ENCODE measurements around the gene ZNF705A. TPM values are rescaled to one million over a fixed set of nuclear protein-coding genes. Genes with fewer than 3 reads are reported as not detected.
"Not testable (repeated sequence)": the region's sequence is repeated elsewhere in the genome, so short reads cannot be mapped to it uniquely, and the experiment has no call there.

ZNF705A gene
- total RNA-seq, 2 experiments from 2014 or later: not detected

DNA sequence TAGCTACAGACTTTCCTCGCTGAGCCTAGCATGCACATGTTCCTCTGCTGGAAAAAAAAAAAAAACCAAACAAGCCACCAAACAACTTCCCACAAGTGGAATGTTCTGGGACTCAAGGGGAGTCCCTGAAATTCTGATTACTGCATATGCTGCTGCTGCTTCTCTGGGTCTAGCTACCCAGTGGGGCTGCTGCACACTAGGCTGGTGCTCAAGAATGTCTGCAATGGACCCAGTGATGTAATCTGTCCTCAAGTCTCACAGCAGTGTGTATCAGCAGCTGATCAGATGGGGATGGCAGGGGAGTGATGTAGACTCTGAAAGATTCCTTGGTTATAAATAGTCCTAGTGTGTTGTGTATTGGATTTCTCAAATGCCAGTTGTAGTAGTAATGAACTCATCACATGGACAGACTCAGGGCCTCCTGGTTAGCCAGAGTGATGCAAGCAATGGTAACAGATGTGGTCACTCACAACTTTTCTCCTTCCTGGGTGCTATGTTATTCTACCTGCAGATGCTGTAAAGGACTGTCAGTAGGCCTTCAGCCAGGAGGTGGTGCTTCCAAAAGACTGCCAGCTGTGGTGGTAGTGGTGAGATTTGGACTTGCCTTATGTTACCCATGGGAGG, 41.0 kb downstream of the ZNF705A start:
- DNase-seq; POLR2A ChIA-PET; ATAC-seq; H3K36me3 Mint-ChIP-seq (ENCODE audit: low read depth); intact Hi-C loops (cut with DNase I, micrococcal nuclease); H3K4me3 Mint-ChIP-seq; H3K9me3 Mint-ChIP-seq (ENCODE audit: low read depth); H3K27ac Mint-ChIP-seq; H3K27me3 Mint-ChIP-seq; H3K4me1 Mint-ChIP-seq: not testable (repeated sequence)
- CTCF ChIA-PET: interaction anchor here (1.2 kb wide), 1 partner anchor 89 kb away, joined by 4 read pairs; no protein-coding TSS in a partner anchor

DNA sequence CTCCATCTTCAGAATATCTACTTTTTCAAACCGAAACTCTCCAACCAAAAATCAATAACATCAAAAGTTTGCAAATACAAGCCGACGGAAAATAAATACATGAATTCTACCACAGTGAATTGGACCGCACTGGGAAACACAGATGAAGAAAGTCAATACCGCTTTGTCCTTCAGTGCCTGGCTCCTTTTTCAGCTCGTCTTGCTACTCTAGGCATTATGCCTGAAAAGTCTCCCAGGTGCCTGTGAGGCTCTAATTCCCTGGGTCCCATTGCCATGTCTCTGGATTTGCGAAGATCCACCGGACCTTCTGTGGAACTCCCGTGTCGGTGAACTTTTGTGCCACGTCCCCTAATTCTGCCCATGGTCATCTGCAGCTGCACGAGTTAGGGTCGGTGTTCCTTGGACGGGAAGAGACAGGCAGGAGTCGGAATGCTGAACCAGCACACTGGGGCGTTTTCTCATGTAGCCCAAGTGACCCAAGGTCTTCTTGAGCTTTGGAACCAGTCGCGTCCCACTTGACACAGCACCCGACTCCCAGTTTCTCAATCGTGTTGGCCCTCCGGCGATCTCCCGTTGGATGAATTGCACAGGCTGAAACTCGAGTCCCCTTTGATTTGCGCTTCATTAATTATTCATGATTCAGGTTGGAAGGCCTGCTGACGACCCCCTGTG, 62.0 kb downstream of the ZNF705A start:
- POLR2A ChIA-PET; H3K9me3 Mint-ChIP-seq (ENCODE audit: low read depth); H3K36me3 Mint-ChIP-seq (ENCODE audit: low read depth); intact Hi-C loops (cut with DNase I, micrococcal nuclease); ATAC-seq; H3K27me3 Mint-ChIP-seq; H3K27ac Mint-ChIP-seq; H3K4me3 Mint-ChIP-seq; H3K4me1 Mint-ChIP-seq; DNase-seq: not testable (repeated sequence)
- CTCF ChIA-PET: interaction anchor here (0.7 kb wide), 1 partner anchor 84 kb away, joined by 3 read pairs; no protein-coding TSS in a partner anchor

GRCh38 chr12:8221375-8221774, 64.6 kb downstream of the ZNF705A start:
- intact Hi-C loops (cut with DNase I, micrococcal nuclease); H3K36me3 Mint-ChIP-seq (ENCODE audit: low read depth); H3K4me1 Mint-ChIP-seq: not testable (repeated sequence)

GRCh38 chr12:8221844-8222243, 65.0 kb downstream of the ZNF705A start:
- DNase-seq; POLR2A ChIA-PET; H3K9me3 Mint-ChIP-seq (ENCODE audit: low read depth); H3K27me3 Mint-ChIP-seq; H3K36me3 Mint-ChIP-seq (ENCODE audit: low read depth); H3K27ac Mint-ChIP-seq; H3K4me1 Mint-ChIP-seq; CTCF ChIA-PET; H3K4me3 Mint-ChIP-seq; ATAC-seq; intact Hi-C loops (cut with DNase I, micrococcal nuclease): not testable (repeated sequence)

More at GRCh38 chr12:8221375-8221774, 64.6 kb downstream of the ZNF705A start:
- H3K9me3 Mint-ChIP-seq (ENCODE audit: low read depth); ATAC-seq; POLR2A ChIA-PET; H3K4me3 Mint-ChIP-seq; H3K27ac Mint-ChIP-seq; DNase-seq; CTCF ChIA-PET; H3K27me3 Mint-ChIP-seq: not testable (repeated sequence)

DNA sequence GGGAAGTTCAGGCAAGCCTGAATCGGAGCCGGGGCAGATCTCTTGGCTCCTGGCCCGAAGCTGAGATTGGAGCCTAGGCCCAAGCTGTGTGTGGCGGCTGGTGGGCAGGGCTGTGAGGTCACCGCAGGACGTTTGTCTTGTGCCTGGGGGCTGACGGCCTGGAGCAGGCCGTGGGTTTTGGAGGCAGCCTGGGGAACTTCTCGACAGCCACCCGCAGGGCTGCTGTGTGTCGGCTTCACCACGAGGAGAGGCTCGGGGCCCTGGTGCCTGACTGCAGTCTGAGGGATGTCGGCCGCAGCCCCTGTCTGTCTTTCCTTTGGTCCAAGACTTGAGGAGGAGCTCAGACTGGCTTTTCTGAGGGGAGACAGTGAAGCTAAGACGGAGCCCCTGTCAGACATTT, 65.5 kb downstream of the ZNF705A start:
- H3K27ac Mint-ChIP-seq; CTCF ChIA-PET; H3K36me3 Mint-ChIP-seq (ENCODE audit: low read depth); H3K4me1 Mint-ChIP-seq; DNase-seq; H3K27me3 Mint-ChIP-seq; H3K9me3 Mint-ChIP-seq (ENCODE audit: low read depth); ATAC-seq; POLR2A ChIA-PET; intact Hi-C loops (cut with DNase I, micrococcal nuclease); H3K4me3 Mint-ChIP-seq: not testable (repeated sequence)

DNA sequence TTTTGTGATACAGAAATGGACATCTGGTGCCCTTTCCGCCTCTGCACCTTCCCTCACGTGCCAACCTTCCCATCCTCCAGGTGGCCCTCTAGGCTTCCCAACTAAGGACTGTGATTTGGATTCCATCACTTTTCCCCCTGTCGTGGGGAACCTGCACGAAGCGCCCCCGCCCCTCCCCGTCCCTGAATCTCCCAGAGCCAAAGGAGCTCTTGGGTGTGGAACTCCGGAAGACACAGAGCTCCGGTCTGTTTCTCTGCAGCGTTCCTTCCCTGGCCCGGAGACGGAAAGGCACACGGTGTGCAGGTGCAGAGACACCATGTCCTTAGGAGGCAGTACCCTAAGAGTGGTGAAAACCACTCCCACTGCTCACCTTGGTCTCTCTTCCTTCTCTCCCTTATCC, 66.8 kb downstream of the ZNF705A start:
- H3K27me3 Mint-ChIP-seq; H3K4me1 Mint-ChIP-seq; DNase-seq; CTCF ChIA-PET; intact Hi-C loops (cut with DNase I, micrococcal nuclease); H3K9me3 Mint-ChIP-seq (ENCODE audit: low read depth); ATAC-seq; H3K4me3 Mint-ChIP-seq; H3K27ac Mint-ChIP-seq; POLR2A ChIA-PET; H3K36me3 Mint-ChIP-seq (ENCODE audit: low read depth): not testable (repeated sequence)

- H3K4me1 Mint-ChIP-seq; DNase-seq; ATAC-seq; intact Hi-C loops (cut with DNase I, micrococcal nuclease); H3K4me3 Mint-ChIP-seq; H3K27me3 Mint-ChIP-seq; POLR2A ChIA-PET; H3K27ac Mint-ChIP-seq; H3K9me3 Mint-ChIP-seq (ENCODE audit: low read depth); H3K36me3 Mint-ChIP-seq (ENCODE audit: low read depth): not testable (repeated sequence)
- CTCF ChIA-PET: interaction anchor here (0.6 kb wide), 1 partner anchor 115 kb away, joined by 5 read pairs; no protein-coding TSS in a partner anchor
These were observed 68.0 kb downstream of the ZNF705A start for GRCh38 chr12:8224782-8225181.

GRCh38 chr12:8226355-8226754, 69.5 kb downstream of the ZNF705A start:
- ATAC-seq (no peak), DNase-seq (no peak)
- H3K27me3 Mint-ChIP-seq: peaks cover 4% of the 10 kb centered on the region
- POLR2A ChIA-PET: no interaction called here
- no peaks in the 10 kb centered on the region for H3K9me3 Mint-ChIP-seq (ENCODE audit: low read depth)
- CTCF ChIA-PET: interaction anchor here (1.3 kb wide), 1 partner anchor 47 kb away, joined by 3 read pairs; no protein-coding TSS in a partner anchor
- no peak overlapping the region for H3K4me3 Mint-ChIP-seq
- H3K4me1 Mint-ChIP-seq: peaks cover 6% of the 10 kb centered on the region
- H3K27ac Mint-ChIP-seq: no peak overlapping the region
- intact Hi-C loops (cut with DNase I, micrococcal nuclease): no loop called here
- no peaks in the 10 kb centered on the region for H3K36me3 Mint-ChIP-seq (ENCODE audit: low read depth)

DNA sequence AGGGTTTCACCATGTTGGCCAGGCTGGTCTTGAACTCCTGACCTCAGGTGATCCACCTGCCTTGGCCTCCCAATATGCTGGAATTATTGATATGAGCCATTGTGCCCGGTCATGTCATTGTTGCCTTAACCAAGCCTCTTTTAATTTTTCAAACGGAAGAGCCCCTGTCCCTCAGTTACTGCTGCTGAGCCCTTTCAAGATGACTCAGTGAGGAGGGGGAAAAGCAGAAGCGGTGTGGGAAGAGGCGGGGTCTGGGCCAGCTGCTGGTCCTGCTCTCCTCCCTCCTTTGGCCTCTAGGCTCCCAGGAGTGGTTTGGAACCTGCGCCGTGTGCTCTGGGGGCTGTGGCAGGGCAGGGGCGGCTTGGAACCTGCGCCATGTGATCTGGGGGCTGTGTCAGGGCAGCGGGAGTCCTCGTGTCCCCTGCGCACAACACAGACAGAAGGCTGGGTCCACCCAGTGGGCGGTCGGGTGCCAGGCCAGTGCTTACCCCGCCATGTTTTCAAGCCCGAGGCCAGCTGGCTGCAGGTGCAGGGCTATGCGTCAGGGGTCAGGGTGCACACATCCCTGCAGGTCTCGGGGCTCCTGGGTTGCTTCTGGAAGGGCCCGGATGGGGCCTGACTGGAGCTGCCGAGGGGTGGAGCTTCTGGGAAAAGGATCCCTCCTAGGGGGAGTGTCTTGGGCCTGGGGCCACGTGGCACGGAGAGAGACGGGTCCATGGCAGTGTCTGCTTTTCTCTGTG, 70.3 kb downstream of the ZNF705A start, which contains the start of gene FAM90A1:
TSS of gene FAM90A1 (minus strand) at position 627 of the 740 bp plus-strand sequence. CDS start 2,786 bp downstream, outside the sequence.
- CTCF ChIA-PET: interaction anchor here (0.6 to 1.3 kb wide), 2 partner anchors 48 to 969 kb away, joined by 3 read pairs; no protein-coding TSS in a partner anchor
- H3K36me3 Mint-ChIP-seq (ENCODE audit: low read depth); H3K27me3 Mint-ChIP-seq; H3K9me3 Mint-ChIP-seq (ENCODE audit: low read depth); H3K27ac Mint-ChIP-seq; ATAC-seq; intact Hi-C loops (cut with DNase I, micrococcal nuclease); POLR2A ChIA-PET: not testable (repeated sequence)
- peaks cover 12% of the 10 kb centered on the region for H3K4me1 Mint-ChIP-seq
- peak within 1 kb of the TSS; percentile 55 for H3K4me3 Mint-ChIP-seq
- peak; percentile 39 for DNase-seq

DNA sequence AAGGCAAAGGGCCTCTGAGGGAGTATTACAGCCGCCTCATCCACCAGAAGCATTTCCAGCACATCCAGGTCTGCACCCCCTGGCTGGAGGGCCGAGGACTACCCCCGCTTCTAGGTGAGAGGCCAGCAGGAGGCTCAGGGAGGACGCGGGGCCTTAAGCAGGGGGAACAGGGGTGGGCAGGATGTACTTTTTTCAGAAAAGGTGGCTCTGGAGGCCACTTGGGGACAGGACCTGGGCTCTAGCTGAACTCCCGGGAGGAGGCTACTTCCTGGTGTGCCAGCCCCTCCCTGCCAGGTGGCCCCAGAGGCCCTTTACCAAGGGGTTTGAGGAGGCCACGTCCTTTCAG, 70.9 kb downstream of the ZNF705A start:
- intact Hi-C loops (cut with DNase I, micrococcal nuclease); H3K27me3 Mint-ChIP-seq: not testable (repeated sequence)
- CTCF ChIA-PET: interaction anchor here (0.6 kb wide), 1 partner anchor 970 kb away, joined by 3 read pairs; no protein-coding TSS in a partner anchor

DNA sequence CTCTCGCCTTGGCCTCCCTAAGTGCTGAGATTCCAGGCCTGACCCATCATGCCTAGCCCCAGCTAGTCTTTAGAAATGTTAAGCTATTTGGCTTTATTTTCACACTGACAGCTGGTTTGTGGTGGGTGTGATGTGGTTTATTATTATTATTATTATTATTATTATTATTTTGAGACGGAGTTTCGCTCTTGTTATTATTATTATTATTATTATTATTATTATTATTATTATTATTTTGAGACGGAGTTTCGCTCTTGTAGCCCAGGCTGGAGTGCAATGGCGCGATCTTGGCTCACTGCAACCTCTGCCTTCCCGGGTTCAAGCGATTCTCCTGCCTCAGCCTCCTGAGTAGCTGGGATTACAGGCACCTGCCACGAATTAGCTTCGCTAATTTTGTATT, 71.8 kb downstream of the ZNF705A start:
- H3K27me3 Mint-ChIP-seq; DNase-seq; H3K36me3 Mint-ChIP-seq (ENCODE audit: low read depth); intact Hi-C loops (cut with DNase I, micrococcal nuclease); POLR2A ChIA-PET; H3K9me3 Mint-ChIP-seq (ENCODE audit: low read depth); H3K27ac Mint-ChIP-seq; ATAC-seq: not testable (repeated sequence)
- CTCF ChIA-PET: interaction anchor here (3.7 kb wide), 1 partner anchor 119 kb away, joined by 27 read pairs; no protein-coding TSS in a partner anchor
- Mint-ChIP-seq H3K4me3 (peak overlapping the region; percentile 55), H3K4me1 (peaks cover 12% of the 10 kb centered on the region)

More for the DNA sequence above, 70.9 kb downstream of the ZNF705A start:
- peaks cover 12% of the 10 kb centered on the region for H3K4me1 Mint-ChIP-seq
- H3K4me3 Mint-ChIP-seq: peak overlapping the region; percentile 55
- H3K27ac Mint-ChIP-seq; ATAC-seq; DNase-seq; H3K36me3 Mint-ChIP-seq (ENCODE audit: low read depth); H3K9me3 Mint-ChIP-seq (ENCODE audit: low read depth); POLR2A ChIA-PET: not testable (repeated sequence)
